Measurements from ENCODE around the gene ATP7B. TPM values are rescaled to one million over a fixed set of nuclear protein-coding genes. Genes with fewer than 3 reads are reported as not detected.
A peak's percentile ranks its signal among the peaks of the same experiment; 100 is the strongest.

Gene ATP7B
- total and polyA plus RNA-seq, 2 experiments from 2014 or later = 3.9 to 14.4 TPM

- TF ChIP-seq CTCF (IDR thresholded peaks at IDR 0.05; ENCODE audit: low read depth, low read length) = no peak
- DNase-seq (ENCODE audit: low read depth in 1 of 2, low spot score in 1 of 2) = no peak
- Histone ChIP-seq H3K27me3 (no peaks in the 10 kb centered on the region), H3K27ac (no peak overlapping the region), H3K36me3 (no peaks in the 10 kb centered on the region), H3K9me3 (ENCODE audit: low read depth) (no peaks in the 10 kb centered on the region), H3K4me1 (ENCODE audit: low read depth) (no peaks in the 10 kb centered on the region), H3K4me3 (no peak overlapping the region)
Measured at GRCh38 chr13:51927129-51927528, 84.1 kb downstream of the ATP7B start.

GRCh38 chr13:51926528-51926885 lies 84.7 kb downstream of the ATP7B start:
- DNase-seq (ENCODE audit: low read depth in 1 of 2, low spot score in 1 of 2) = no peak
- no peak overlapping the region for H3K4me3 ChIP-seq
- no peaks in the 10 kb centered on the region for H3K9me3 ChIP-seq (ENCODE audit: low read depth)
- no peaks in the 10 kb centered on the region for H3K27me3 ChIP-seq
- H3K36me3 ChIP-seq = no peaks in the 10 kb centered on the region
- no peaks in the 10 kb centered on the region for H3K4me1 ChIP-seq (ENCODE audit: low read depth)
- H3K27ac ChIP-seq = no peak overlapping the region
- no peak for TF ChIP-seq CTCF (IDR thresholded peaks at IDR 0.05; ENCODE audit: low read depth, low read length)

DNA sequence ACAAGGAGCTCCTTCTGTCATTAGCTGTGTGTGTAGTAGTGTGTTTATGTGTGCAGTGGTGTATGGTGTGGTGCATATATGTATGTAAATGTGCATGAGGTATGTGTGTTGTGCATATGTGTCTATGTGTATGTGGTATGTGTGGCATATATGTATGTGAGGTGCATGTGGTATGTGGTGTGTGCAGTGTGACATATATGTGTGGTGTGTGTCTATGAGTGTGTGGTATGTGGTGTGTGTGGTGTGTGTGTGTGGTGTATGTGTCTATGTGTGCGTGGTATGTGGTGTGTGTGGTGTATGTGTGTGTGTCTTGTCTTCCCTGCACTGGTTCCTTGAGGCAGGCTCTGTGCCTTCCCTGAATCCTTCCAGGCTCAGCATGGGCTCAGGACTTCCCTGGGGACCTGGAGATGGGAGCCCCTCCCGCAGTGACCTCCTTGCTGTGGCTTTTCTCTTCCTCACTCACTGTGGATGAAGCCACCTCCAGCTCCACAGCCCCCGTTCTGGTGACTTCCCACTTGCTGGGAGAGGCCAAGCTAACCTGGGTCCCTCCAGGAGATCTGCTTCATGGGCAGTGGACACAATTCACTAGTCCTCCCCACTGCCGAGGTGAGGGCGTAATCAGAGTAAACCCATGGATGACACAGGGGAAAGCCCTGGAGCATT lies 85.3 kb downstream of the ATP7B start:
- Histone ChIP-seq H3K4me1 (ENCODE audit: low read depth) (no peaks in the 10 kb centered on the region), H3K4me3 (no peak overlapping the region), H3K27ac (no peak overlapping the region), H3K36me3 (no peaks in the 10 kb centered on the region), H3K9me3 (ENCODE audit: low read depth) (no peaks in the 10 kb centered on the region), H3K27me3 (no peaks in the 10 kb centered on the region)
- DNase-seq (ENCODE audit: low read depth in 1 of 2, low spot score in 1 of 2) = no peak
- no peak for TF ChIP-seq CTCF (IDR thresholded peaks at IDR 0.05; ENCODE audit: low read depth, low read length)

GRCh38 chr13:51924756-51925544 lies 86.3 kb downstream of the ATP7B start:
- H3K27ac ChIP-seq = no peak overlapping the region
- H3K36me3 ChIP-seq = no peaks in the 10 kb centered on the region
- H3K4me1 ChIP-seq (ENCODE audit: low read depth) = no peaks in the 10 kb centered on the region
- no peak for TF ChIP-seq CTCF (IDR thresholded peaks at IDR 0.05; ENCODE audit: low read depth, low read length)
- H3K27me3 ChIP-seq = no peaks in the 10 kb centered on the region
- no peak for DNase-seq (ENCODE audit: low read depth in 1 of 2, low spot score in 1 of 2)
- H3K4me3 ChIP-seq = no peak overlapping the region
- H3K9me3 ChIP-seq (ENCODE audit: low read depth) = no peaks in the 10 kb centered on the region

DNA sequence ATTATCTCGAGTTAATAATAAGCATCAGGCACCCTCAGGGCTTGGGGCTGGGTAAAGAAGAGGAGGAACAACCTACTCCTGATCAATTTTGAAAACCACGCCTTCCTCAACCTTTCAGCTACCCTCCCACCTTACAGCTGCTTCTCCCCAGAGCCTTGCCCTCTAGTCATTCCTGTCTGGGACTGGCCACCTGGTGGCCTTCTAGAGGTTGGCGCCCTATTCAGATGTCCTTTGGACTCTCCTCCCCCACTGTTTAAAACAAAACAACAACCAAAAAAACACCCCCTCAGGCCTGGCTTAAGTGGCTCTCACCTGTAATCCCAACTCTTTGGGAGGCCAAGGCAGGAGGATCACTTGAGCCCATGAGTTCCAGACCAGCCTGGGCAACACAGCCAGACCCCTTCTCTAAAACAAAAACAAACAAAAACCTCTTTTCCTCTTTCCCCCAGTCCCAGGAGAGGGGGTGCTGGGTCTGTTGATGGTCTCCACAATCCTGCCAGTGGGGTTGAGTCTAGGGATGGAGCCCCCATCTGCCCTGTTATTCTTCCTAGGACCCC lies 87.2 kb downstream of the ATP7B start:
- no peaks in the 10 kb centered on the region for H3K4me1 ChIP-seq (ENCODE audit: low read depth)
- TF ChIP-seq CTCF (IDR thresholded peaks at IDR 0.05; ENCODE audit: low read depth, low read length) = peak; percentile 24
- no peaks in the 10 kb centered on the region for H3K36me3 ChIP-seq

More for the DNA sequence above, 87.2 kb downstream of the ATP7B start:
- H3K4me3 ChIP-seq = no peak overlapping the region
- H3K27me3 ChIP-seq = no peaks in the 10 kb centered on the region
- no peak for DNase-seq (ENCODE audit: low read depth in 1 of 2, low spot score in 1 of 2)
- H3K9me3 ChIP-seq (ENCODE audit: low read depth) = no peaks in the 10 kb centered on the region
- H3K27ac ChIP-seq = no peak overlapping the region
